NCI-H2196 (cell line): Measurements from ENCODE around the gene PDCD1.
"Not testable (repeated sequence)": the region's sequence is repeated elsewhere in the genome, so short reads cannot be mapped to it uniquely, and the experiment has no call there.

Experiments
- DNase-seq: peaks from one replicate; lab custom pipeline; 2025; ENCODE audit not compliant: unreplicated experiment; lab: John Stamatoyannopoulos, UW

Gene PDCD1

DNA sequence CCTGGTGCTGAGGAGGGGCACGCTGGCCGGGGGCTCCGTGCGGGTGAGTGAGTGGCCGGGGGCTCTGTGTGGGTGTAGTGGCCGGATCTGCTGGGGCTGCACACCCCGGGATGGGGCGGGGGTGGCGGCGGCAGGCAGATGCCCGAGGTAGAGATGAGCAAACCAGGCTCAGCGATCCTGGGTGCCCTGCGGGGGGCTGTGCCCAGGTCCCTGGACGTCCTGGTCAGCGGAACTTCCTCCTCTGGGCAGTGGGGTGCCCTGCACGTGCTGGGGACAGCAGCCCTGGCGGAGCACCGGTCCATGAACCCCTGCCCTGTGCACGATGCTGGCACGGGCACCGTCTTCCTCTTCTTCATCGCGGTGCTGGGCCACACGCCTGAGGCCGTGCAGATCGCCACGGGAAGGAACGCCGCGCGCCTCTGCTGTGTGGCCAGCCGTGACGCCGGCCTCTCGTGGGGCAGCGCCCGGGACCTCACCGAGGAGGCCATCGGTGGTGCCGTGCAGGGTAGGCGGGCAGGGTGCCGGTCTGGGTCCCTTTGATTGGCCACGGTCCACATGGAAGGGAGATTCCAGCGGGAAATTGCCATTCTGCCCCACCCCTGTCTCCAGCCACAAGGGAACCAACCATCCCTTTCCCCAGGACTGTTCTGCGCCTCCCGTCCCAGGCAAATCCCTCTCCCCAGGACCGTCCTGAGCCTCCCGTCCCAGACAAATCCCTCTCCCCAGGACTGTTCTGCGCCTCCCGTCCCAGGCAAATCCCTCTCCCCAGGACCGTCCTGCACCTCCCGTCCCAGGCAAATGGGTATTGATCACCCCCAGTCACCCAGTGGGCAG, 43.8 kb downstream of the PDCD1 start:
- no peak for DNase-seq

DNA sequence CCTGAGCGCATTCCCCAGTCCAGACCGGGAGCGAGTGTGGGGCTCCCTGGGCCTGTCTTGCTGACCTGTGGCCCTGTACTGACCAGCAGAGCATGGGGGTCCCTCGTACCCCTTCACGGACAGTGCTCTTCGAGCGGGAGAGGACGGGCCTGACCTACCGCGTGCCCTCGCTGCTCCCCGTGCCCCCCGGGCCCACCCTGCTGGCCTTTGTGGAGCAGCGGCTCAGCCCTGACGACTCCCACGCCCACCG, 44.4 kb downstream of the PDCD1 start:
- DNase-seq = no peak

DNA sequence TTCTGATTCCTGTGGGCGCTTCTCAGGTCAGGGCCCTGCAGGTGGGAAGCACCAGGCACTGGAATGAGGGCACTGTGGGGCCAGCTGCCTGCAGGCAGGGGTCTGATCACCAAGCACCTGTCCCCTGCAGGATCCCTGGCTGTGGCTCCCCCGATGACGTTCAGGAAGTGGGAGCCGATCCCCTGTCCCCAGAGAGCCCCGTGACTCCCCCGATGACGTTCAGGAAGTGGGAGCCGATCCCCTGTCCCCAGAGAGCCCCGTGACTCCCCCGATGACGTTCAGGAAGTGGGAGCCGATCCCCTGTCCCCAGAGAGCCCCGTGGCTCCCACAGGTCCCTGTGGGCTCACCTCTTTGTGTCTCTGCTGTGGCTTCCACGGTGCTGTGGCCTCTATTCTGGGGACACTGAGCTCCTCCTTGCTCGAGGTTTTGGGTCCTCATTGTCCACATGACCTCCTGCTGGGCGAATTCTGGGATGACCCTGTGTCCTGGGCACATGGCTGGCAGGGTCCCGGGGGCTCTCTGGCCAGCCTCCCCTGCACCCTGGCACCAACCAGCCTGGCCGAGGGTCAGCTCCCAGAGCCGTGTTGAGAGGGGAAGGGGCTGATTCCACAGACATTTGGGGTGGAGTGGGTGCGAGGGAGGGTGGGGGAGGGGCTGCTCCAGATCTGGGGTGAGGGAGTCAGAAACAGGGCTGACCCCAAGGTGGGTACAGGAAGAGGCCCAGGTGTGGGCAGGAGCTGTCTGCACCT, 44.9 kb downstream of the PDCD1 start:
- no peak for DNase-seq

DNA sequence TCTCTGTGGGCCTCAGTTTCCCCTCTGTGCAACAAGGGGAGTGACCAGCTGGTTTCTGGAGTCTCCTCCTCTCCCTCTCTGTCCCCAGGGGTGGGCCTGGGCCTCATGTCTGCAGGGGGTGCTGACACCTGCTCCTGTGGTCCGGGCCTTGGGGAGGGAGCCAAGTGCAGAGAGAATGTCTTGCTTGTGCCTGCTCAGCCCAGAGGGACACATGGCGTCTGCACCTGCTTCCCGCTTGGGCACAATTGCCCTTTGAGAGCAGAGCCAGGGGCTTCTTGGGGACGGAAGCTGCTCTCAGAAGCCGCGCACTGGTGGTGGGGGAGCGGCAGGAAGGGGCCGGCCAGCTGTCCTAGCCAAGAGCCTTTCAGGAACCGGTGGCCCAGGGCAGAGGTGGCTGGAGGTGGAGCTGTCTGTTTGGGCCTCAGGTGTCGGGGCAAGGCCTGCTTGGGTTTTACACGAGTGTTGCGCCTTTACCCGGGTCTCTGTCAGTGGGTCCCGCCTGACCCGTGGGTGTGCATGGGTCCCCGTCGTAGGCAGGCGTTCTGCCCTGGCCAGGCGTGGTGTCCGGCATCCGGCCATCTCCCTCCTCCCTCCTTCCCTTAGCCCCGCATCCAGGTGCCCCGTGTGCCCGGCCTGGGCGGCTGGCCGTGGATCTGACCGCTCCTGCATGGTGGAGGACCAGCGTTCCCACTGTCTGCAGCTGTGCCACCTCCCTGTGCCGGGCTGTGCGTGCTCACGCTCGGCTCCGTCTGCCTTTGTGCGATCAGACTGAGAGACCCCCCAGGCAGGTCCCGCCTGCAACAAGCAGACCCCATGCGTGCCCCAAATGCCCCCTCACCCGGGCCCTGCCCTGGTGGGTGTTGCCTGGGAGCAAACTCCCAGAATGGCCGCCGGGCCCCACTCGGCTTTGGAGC, 45.7 kb downstream of the PDCD1 start:
- no peak for DNase-seq

DNA sequence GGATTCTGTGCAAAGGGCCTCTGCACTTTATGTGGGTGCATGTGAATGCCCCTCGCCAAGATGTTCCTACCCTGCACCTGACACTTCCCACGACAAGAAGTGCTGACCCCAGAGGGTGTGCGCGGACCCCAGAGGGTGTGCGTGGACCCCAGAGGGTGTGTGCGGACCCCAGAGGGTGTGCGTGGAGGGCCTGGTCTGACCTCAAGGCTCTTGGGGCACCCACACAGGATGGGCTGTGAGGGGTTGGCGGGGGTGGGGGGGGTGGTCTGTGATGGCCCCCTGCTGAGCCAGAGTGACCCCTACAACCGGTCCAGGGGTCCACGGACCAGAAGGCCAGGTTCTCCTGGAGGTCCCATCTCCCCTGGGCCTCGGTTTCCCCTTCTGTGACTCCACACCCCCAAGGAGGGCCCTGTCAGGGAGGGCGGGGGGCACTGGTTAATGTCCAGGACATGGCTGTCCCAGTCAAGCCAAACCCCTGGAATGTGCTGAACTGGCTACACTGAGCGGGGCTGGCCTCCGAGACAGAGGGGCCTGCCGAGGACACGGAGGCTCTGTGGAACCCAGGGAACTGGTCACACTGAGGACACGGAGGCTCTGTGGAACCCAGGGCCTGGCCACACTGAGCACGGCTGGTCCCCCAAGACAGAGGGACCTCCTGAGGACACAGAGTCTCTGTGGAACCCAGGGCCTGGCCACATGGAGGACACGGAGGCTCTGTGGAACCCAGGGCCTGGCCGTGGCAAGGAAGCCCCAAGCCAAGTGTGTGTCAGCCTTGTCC, 46.6 kb downstream of the PDCD1 start:
- no peak for DNase-seq

DNA sequence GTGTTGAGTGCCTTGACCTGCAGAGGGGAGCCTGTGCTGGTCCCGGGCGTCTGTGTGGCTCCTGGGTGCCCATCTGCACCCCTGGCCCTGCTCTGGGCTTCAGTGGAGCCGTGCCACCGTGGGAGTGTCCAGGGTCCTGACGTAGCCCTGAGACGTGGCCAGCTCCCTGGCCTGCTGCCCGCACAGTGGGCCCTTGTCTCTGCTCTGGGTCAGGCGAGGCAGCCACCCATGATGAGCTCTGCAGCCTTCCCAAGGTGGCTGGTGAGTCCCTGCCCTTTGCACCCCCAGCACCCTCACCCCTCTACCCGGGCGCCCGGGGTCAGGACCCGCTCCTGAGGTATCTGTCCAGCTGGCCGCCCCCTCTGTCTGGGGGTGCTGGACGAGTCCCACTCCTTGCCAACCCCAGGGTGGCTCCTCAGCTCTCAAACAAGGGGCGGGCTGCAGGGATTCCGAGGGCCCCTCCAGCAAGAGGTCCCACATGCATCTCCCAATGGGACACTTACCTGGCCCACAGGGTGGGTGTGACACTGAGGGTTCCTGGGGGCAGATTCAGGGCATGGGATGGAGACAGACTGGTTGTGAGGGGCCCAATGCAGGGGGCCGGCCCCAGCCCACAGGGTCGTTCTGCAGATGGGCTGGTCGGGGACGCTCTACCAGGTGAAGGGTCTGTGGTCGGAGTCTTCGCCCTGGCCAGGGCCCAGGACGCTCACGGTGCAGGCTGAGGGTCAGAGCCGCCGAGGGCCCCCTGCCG, 47.3 kb downstream of the PDCD1 start:
- no peak for DNase-seq

DNA sequence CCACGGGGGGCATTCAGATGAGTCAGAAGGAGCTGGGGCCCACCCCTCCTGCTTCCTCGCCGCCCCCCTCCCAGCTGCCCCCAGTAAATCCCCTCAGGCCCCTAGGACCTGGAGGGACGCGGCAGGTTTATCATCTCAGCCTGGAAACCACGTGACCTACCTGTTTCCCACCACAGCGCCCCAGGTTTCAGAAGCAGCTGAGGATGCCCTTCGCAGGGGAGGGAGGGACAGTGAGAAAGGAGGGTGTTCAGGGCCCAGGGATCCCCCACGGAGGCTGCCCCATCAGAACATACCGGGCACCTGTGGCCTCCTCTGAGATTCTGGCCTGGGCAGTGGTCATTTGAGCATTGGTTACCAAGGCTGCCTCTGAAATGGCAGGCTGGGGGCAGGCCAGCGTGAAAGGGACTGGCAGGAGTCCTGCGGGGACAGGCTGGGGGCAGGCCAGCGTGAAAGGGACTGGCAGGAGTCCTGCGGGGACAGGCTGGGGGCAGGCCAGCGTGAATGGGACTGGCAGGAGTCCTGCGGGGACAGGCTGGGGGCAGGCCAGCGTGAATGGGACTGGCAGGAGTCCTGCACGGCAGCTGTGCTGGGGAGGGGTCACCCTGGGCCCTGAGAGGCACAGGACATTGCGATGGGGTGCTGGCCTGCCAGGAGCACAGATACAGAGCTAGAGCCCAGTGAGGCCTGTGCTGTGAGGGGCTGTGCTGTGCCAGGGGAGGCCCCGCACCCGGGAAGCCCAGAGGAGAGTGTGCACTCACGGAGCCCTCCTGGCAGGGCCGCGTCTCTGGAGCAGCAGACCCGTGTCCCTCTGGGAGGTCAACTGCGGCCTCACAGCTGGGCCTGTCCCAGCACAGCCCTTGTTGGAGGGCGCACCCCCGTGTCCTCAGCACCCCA, 48.1 kb downstream of the PDCD1 start:
- no peak for DNase-seq

DNA sequence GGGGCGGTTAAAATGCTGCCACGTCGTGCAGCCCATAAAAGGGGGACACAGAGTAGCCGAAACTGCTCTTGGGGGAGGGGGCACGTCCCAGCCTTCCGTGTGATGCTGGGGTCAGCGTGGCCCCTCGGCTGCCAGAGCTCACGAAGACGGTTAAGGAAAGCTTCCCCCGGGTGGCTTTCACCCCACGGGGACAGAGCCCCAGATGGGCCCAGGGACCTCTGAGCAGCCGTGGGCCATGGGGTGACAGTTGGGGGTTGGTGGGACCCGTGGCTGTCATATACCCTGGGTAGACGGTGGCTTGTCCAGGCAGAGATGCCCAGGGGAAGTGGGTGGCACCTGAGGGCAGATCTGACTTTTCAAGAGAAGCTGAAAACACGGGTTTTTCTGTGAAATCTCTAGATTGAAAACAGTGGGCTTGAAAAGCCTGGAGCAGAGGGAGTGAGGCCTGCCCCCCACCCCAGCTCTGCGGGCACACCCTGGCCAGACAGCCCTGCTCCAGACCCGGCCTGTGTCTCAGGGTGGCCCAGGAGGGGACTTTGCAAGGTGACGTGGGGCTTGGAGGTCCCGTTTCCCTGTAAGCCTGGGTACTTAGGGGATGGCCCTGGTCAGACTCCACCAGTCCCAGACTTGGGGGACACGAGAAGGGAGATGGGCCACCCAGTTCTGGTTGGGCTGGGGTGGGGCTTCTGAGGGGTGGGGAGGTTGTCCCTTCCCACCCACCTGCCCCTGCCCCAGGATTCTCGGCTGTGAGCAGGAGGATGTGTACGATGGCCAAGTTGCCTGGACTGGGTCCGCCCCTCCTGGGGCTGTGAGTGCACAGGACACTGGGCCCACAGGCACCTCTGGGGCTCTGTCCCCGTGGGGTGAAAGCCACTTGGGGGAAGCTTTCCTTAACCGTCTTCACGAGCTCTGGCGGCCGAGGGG, 49.0 kb downstream of the PDCD1 start:
- DNase-seq = no peak

DNA sequence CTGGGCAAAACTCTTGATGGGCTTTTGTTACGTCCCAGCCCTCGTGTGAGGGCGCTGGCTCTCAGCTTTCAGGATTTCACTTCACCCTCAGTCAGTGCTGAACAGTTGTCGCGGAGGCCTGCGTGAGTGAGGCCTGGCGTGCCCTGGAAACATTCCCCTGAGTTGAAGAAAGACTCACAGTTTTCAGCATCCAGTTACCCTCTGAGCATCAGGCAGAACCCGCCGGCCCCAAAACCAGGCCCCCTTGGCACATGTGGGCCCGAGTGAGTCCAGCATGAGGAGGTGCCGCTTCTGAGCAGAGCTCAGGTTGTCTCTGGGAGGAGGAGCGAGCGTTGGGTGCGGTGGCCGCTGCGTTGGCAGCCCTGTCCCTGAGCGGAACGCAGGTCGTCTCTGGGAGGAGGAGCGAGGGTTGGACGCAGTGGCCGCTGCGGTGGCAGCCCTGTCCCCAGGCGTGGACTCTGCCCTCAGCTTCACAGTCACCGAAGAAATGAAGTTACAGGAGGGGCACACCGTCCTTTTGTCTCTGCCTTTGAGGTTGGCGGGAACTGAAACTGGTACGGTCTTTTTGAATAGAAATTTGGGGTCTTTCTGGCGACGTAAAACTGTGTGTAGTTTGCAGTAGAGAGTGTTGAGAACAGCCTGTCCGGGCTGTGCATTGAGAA, 49.8 kb downstream of the PDCD1 start, which contains the start of gene NEU4:
NEU4 (plus strand) TSS at position 473 of the 662 bp plus-strand sequence. CDS start 5,292 bp downstream, outside the sequence.
- no peak for DNase-seq

DNA sequence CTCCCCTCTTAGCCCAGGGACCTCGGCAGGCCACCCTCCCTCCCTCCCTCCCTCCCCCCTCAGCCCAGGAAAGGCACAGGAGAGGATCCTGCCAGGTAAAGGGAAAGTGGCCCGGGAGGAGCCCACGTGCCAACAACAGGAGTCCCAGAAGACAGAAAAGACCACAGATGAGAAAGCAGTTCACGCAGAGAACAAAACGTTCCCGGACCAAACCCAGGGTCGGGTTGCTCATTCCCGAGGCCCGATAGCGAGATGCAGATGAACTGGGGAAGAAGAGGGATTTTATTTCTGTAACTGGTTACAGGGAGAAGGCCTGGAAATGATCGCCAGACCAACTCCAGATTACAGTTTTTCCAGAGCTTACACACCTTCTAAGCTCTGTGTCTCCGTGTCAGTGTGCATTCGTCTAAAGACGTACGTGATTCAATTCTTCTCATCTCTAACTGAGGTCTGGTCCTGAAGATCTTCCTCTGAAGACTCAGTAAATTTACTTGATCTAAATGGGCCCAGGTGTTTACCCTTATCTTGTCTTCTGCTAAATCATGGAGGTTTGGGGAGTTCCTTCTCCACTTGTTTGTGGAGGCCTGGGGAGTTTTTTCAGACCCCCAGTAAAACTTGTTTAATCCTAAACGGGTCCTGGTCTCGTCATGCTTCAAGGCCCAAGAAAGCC, 50.5 kb downstream of the PDCD1 start:
- DNase-seq = no peak

DNA sequence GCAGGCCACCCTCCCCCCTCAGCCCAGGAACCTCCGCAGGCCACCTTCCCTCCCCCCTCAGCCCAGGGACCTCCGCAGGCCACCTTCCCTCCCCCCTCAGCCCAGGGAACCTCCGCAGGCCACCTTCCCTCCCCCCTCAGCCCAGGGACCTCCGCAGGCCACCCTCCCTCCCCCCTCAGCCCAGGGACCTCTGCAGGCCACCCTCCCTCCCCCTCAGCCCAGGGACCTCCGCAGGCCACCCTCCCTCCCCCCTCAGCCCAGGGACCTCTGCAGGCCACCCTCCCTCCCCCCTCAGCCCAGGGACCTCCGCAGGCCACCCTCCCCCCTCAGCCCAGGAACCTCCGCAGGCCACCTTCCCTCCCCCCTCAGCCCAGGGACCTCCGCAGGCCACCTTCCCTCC, 52.5 kb downstream of the PDCD1 start:
- not testable (repeated sequence) for DNase-seq

DNA sequence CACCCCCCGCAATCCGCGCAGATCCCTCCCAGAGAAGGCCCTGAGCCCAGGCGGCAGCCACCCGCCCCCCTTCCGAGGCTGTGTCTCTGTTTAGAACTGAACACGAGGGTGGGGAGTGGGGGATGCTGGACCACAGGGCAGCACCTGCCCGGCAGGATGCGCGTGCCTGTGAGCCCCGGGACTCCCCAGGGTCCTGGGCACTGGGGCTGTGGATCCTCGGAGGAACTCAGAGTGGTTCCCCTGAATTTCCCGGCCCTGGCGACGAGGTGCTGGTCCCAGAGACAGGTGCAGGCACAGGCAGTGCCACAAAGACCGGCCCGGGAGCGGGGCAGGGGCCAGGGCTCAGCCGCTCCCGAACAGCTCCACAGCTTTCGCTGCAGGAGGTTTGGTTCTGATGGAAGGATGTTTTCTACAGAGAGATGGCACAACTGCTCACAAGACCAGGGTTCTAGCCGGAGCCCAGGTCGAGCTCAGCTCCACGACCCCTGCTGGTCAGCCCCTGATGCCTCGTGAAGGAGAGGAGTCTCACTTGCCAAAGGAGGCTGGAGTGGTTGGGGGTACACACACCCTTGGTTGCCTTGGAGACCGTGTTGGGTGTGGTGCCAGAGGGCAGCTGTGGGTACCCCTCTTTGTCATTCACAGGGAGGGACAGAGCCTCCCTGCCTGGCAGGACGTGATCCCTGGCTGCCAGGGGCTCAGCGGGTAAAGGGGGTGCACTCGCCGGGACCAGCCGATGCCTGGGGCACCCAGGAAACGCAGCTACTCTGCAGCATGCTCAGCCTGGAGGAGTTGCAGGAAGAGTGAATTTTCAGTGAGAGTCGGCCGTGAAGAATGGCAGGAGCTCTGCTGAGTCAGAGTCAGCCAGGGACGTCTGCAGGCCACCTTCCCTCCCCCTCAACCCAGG, 54.1 kb downstream of the PDCD1 start:
- DNase-seq = no peak

DNA sequence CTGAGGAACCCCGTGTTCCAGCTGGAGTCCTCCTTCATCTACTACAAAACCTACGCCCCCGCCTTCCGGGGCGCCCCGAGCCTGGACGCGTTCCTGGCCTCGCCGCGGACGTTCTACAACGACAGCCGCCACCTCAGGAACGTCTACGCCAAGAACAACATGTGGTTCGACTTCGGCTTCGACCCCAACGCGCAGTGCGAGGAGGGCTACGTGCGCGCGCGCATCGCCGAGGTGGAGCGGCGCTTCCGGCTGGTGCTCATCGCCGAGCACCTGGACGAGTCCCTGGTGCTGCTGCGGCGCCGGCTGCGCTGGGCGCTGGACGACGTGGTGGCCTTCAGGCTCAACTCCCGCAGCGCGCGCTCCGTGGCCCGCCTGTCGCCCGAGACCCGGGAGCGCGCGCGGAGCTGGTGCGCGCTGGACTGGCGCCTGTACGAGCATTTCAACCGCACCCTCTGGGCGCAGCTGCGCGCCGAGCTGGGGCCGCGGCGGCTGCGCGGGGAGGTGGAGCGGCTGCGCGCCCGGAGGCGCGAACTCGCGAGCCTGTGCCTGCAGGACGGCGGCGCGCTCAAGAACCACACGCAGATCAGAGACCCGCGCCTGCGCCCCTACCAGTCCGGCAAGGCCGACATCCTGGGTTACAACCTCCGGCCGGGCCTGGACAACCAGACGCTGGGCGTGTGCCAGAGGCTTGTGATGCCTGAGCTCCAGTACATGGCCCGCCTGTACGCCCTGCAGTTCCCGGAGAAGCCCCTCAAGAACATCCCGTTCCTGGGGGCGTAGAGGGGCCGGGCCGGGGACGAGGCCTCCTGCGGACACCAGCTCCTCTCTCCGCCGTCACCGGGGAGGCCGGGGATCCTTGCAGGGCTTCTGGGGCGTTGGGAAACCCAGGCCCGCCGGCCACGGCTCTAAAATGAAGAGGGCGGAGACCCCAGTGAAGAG, 55.0 kb downstream of the PDCD1 start:
- DNase-seq = peak; percentile 78

DNA sequence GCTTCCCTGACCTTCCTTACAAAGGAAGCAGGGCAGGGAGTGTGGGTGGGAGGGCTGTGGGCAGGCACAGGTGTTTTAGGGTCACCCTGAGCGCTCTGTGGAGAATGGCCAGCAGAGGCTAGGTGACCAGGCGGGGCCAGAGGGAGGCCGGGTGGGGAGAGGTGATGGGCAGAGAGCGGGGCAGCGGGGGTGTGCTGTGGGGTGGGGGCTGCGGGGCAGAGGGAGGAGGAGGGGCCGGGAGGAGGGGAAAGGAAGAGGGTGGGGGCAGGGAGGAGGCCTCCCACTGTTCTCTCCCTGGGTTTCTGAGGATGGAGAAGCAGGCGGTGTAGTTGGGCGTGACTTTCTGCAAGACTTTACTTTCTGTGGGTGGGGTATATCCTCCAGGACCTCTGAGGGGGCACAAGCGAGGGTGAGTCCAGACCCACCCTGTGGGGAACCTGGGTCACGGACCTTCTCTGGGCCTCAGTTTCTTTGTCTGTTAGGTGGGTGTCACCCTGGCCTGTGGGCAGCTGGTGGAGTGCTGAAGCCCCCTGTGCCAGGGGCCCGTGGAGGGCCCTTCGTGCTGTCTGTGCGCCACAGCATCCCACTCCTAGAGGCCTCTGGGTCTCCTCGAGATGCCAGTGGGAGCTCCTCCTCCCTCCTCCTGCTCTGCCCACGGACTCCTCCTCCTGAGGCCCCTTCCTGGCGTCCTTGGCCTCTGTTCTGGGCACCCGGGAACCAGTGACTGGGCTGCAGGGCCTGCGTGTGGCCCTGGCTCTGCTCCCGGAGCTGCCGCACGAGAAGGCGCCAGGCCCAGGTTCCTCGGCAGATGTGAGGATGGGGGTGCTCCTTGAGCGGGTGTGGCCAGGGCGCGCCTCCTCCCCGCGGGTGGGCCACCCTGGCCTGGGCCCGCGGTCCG, 56.0 kb downstream of the PDCD1 start:
- no peak for DNase-seq
